Common myeloid progenitor, CD34-positive (primary cell): ENCODE results near the gene SLC1A2.

ENCODE experiments used
- CTCF ChIA-PET: fragments of 350-600 bp; sonication (Branson Sonifier 250); formaldehyde crosslinking; loops from one replicate; lab custom pipeline; 2021; ENCODE audit warnings: antibody characterized with exemption; lab: Charles Lee
- POLR2A ChIA-PET: fragments of 350-600 bp; sonication (Branson Sonifier 250); formaldehyde crosslinking; loops from one replicate; lab custom pipeline; 2021; ENCODE audit warnings: antibody characterized with exemption; lab: Charles Lee
- DNase-seq, 3 donors: peaks; one replicate each; pipeline versions ENCODE4 v3.0.0 to v3.0.0-alpha.2; 2013
- H3K27ac ChIP-seq, 2 experiments: 1 replicate in 1 of 2; 2 replicates in 1 of 2; pipeline ENCODE4 v1.7.0; 2013; ENCODE audit warnings: inconsistent platforms in 2 of 2, low read length in 2 of 2, mild to moderate bottlenecking in 2 of 2, low read depth in 1 of 2, moderate library complexity in 1 of 2; ENCODE audit not compliant: severe bottlenecking in 2 of 2, insufficient read depth in 1 of 2, poor library complexity in 1 of 2
- H3K27me3 ChIP-seq, 5 experiments: replicated peaks in 2 of 5; 1 replicate in 3 of 5; 2 replicates in 2 of 5; pipeline versions ENCODE4 v1.6.1 to v1.7.0; 2013; ENCODE audit warnings: low read length in 4 of 5, mild to moderate bottlenecking in 2 of 5, moderate library complexity in 2 of 5, inconsistent platforms in 1 of 5; ENCODE audit not compliant: insufficient read depth in 5 of 5, control insufficient read depth in 4 of 5
- H3K36me3 ChIP-seq, 4 experiments: 1 replicate in 2 of 4; 2 replicates in 2 of 4; pipeline versions ENCODE4 v1.6.1 to v1.7.0; 2013; ENCODE audit warnings: low read length in 3 of 4, control low read depth in 1 of 4, mild to moderate bottlenecking in 1 of 4; ENCODE audit not compliant: control insufficient read depth in 4 of 4, insufficient read depth in 4 of 4
- H3K4me1 ChIP-seq, 4 experiments: 1 replicate in 3 of 4; 2 replicates in 1 of 4; pipeline versions ENCODE4 v1.6.1 to v1.7.1; 2013; ENCODE audit warnings: low read length in 3 of 4, mild to moderate bottlenecking in 3 of 4, control low read depth in 1 of 4, inconsistent platforms in 1 of 4, moderate library complexity in 1 of 4; ENCODE audit not compliant: control insufficient read depth in 4 of 4, insufficient read depth in 4 of 4; ENCODE audit errors: control extremely low read depth in 1 of 4
- H3K4me3 ChIP-seq, 7 experiments: 1 replicate in 4 of 7; 2 replicates in 3 of 7; pipeline versions ENCODE4 v1.5.1 to v1.7.0; 2013; ENCODE audit warnings: mild to moderate bottlenecking in 7 of 7, low read length in 6 of 7, moderate library complexity in 6 of 7, inconsistent platforms in 2 of 7, low read depth in 2 of 7, control low read depth in 1 of 7; ENCODE audit not compliant: insufficient read depth in 4 of 7, control insufficient read depth in 1 of 7; ENCODE audit errors: extremely low read depth in 1 of 7
- H3K9me3 ChIP-seq, 5 experiments: 1 replicate in 4 of 5; 2 replicates in 1 of 5; pipeline versions ENCODE4 v1.6.1 to v1.7.1; 2013; ENCODE audit warnings: low read length in 4 of 5, mild to moderate bottlenecking in 2 of 5, inconsistent platforms in 1 of 5, low read depth in 1 of 5, moderate library complexity in 1 of 5; ENCODE audit not compliant: control insufficient read depth in 4 of 5, insufficient read depth in 2 of 5; ENCODE audit errors: control extremely low read depth in 1 of 5
- WGBS: methylation state at CpG from one replicate; pipeline ENCODE4 v1.1.5; 2013; ENCODE audit not compliant: insufficient coverage; 5-methylcytosine and 5-hydroxymethylcytosine counted together

Gene SLC1A2

GRCh38 chr11:35210876-35211546, 208.3 kb downstream of the SLC1A2 start:
- H3K4me3 ChIP-seq, result no peak overlapping the region
- H3K27ac ChIP-seq, result no peak overlapping the region
- WGBS, result 100% methylated on average over 1 of the region's 3 CpGs
- CTCF ChIA-PET, result no interaction called here
- DNase-seq, result no peak
- H3K9me3 ChIP-seq, result peaks cover 0 to 15% (median 4%) of the 10 kb centered on the region in 5 experiments
- POLR2A ChIA-PET, result no interaction called here
- H3K4me1 ChIP-seq, result peaks cover 5 to 16% (median 7%) of the 10 kb centered on the region in 4 experiments
- H3K27me3 ChIP-seq, result no peaks in the 10 kb centered on the region
- H3K36me3 ChIP-seq, result peaks cover 23 to 72% (median 46%) of the 10 kb centered on the region in 4 experiments

DNA sequence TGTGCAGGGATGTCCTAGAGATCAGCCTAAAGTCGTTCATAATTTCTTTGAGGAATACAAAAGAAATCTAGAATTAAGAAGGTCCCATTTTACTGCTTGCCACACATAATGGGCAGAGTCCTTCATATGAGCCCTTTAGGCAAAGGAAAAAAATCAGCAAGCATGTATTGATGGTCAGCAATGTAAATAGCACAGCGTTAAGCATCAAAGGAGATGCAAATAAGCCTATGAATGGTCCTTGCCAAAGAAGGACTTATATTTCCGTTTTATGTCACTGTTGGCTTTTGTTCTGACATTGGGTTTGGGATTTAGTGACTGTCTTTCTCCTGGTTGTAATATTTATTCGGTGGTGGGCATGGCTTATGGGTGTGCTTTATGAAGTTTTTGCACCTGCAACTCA, 210.6 kb downstream of the SLC1A2 start:
- 100% methylated on average over 2 of the region's 4 CpGs for WGBS
- no peak overlapping the region for H3K4me3 ChIP-seq
- peaks cover 0 to 15% (median 4%) of the 10 kb centered on the region in 5 experiments for H3K9me3 ChIP-seq
- H3K36me3 ChIP-seq, result peaks cover 32 to 76% (median 46%) of the 10 kb centered on the region in 4 experiments
- DNase-seq, result no peak
- H3K27me3 ChIP-seq, result no peaks in the 10 kb centered on the region
- ChIA-PET POLR2A (interaction anchor here (0.7 kb wide), 1 partner anchor 9 kb away, joined by 3 read pairs; no protein-coding TSS in a partner anchor), CTCF (no interaction called here)
- peaks cover 5 to 16% (median 7%) of the 10 kb centered on the region in 4 experiments for H3K4me1 ChIP-seq
- H3K27ac ChIP-seq, result no peak overlapping the region

GRCh38 chr11:35207471-35208403, 211.6 kb downstream of the SLC1A2 start:
- no peak for DNase-seq
- CTCF ChIA-PET, result no interaction called here
- WGBS, result 79% methylated on average over 2 of the region's 10 CpGs

DNA sequence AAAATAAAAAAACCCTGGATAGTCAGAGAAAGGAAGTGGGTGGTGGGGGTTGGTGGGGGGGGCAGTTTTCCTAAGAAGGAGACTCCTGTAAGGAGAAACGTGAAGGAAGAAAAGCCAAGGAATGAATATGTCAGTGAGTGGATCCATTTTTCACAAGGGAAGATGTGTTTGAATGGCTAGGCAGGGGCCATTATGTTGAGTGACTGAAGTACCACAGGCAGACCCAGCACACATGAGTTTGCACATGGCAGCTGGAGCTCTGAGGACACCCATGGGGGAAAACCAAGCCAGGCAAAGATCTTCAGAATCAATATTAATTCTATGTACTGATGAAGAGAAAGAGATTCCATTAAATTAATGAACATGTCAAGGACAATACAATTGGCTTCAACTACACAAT, 212.7 kb downstream of the SLC1A2 start:
- Histone ChIP-seq H3K9me3 (peaks cover 0 to 15% (median 4%) of the 10 kb centered on the region in 5 experiments), H3K4me3 (no peak overlapping the region), H3K27me3 (no peaks in the 10 kb centered on the region), H3K36me3 (peaks cover 37 to 87% (median 55%) of the 10 kb centered on the region in 4 experiments), H3K27ac (no peak overlapping the region), H3K4me1 (peaks cover 0 to 6% (median under 1%) of the 10 kb centered on the region in 4 experiments)
- CTCF ChIA-PET, result no interaction called here
- DNase-seq, result no peak
- POLR2A ChIA-PET, result no interaction called here
- WGBS, result no CpG with 5 or more reads among the region's 1 CpG

More at GRCh38 chr11:35207471-35208403, 211.6 kb downstream of the SLC1A2 start:
- Histone ChIP-seq H3K27ac (no peak overlapping the region), H3K27me3 (no peaks in the 10 kb centered on the region), H3K4me3 (no peak overlapping the region), H3K36me3 (peaks cover 33 to 77% (median 51%) of the 10 kb centered on the region in 4 experiments), H3K9me3 (peaks cover 0 to 15% (median 4%) of the 10 kb centered on the region in 5 experiments), H3K4me1 (peaks cover 5 to 16% (median 7%) of the 10 kb centered on the region in 4 experiments)
- POLR2A ChIA-PET, result no interaction called here

DNA sequence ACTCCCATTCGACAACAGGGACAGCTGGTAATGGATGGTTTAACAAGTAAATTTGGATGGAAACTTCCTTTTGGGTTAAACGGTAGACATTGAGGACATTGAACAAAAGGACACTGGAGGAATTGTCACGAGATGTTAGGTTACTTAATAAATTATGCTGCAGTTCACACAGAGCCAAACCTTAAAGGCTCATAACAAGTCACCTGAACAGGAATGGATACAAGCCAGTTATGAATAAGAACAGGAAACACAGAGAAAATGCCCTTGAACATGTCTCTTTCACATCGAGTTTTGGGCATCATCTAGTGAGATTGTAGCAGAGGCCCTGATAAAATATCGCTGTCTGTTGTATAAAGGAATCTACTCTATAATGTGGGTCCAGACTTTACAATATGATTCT, 214.7 kb downstream of the SLC1A2 start:
- 97% methylated on average over 5 of the region's 5 CpGs for WGBS
- POLR2A ChIA-PET, result interaction anchor here (0.6 kb wide), 1 partner anchor 11 kb away, joined by 3 read pairs; no protein-coding TSS in a partner anchor
- DNase-seq, result no peak
- Histone ChIP-seq H3K27me3 (no peaks in the 10 kb centered on the region), H3K36me3 (peaks cover 49 to 88% (median 66%) of the 10 kb centered on the region in 4 experiments), H3K27ac (no peak overlapping the region), H3K4me3 (no peak overlapping the region), H3K9me3 (peaks cover 0 to 10% (median 4%) of the 10 kb centered on the region in 5 experiments), H3K4me1 (no peaks in the 10 kb centered on the region)
- CTCF ChIA-PET, result interaction anchor here (1.0 kb wide), 1 partner anchor 9 kb away, joined by 4 read pairs; no protein-coding TSS in a partner anchor
